HepG2 (cell line): Measurements from ENCODE around the gene ATRIP. TPM values are rescaled to one million over a fixed set of nuclear protein-coding genes. Genes with fewer than 3 reads are reported as not detected.
A peak's percentile ranks its signal among the peaks of the same experiment; 100 is the strongest.

Source experiments
- CEBPG ChIP-seq: IDR thresholded peaks from 2 replicates; pipeline ENCODE4 v1.6.1; 2016
- DPF2 ChIP-seq: sonication (generic); formaldehyde crosslinking; IDR thresholded peaks from 2 replicates; pipeline ENCODE4 v1.4.0; 2020; ENCODE audit warnings: mild to moderate bottlenecking, low read depth, missing genetic modification reagents, borderline replicate concordance
- HDAC6 ChIP-seq: fragments of 200-600 bp; sonication (generic); IDR thresholded peaks from 2 replicates; pipeline ENCODE4 v1.7.0; 2017; ENCODE audit warnings: mild to moderate bottlenecking, antibody characterized with exemption, low read length, low read depth
- JUNB ChIP-seq: sonication (generic); formaldehyde crosslinking; IDR thresholded peaks from 2 replicates; pipeline ENCODE4 v1.8.0; 2022; ENCODE audit warnings: missing genetic modification reagents, mild to moderate bottlenecking, borderline replicate concordance
- KLF11 ChIP-seq: IDR thresholded peaks from 2 replicates; pipeline ENCODE4 v1.6.1; 2016; ENCODE audit warnings: missing compliant biosample characterization
- MED1 ChIP-seq: sonication (generic); formaldehyde crosslinking; IDR thresholded peaks from 2 replicates; pipeline ENCODE4 v1.4.0; 2020; ENCODE audit warnings: missing genetic modification reagents
- MYC ChIP-seq: sonication (generic); formaldehyde crosslinking; IDR thresholded peaks from 2 replicates; pipeline ENCODE4 v1.9.0; 2021; ENCODE audit warnings: missing genetic modification reagents, borderline replicate concordance
- NFE2 ChIP-seq: sonication (generic); formaldehyde crosslinking; IDR thresholded peaks from 2 replicates; pipeline ENCODE4 v1.4.0; 2020; ENCODE audit warnings: missing genetic modification reagents
- NFIC ChIP-seq: IDR thresholded peaks from 2 replicates; pipeline ENCODE4 v1.6.1; 2012; ENCODE audit warnings: mild to moderate bottlenecking, low read length, inconsistent platforms
- PBX2 ChIP-seq: IDR thresholded peaks from 2 replicates; pipeline ENCODE4 v1.6.1; 2016; ENCODE audit warnings: control low read depth
- PBX3 ChIP-seq: sonication (generic); formaldehyde crosslinking; IDR thresholded peaks from 2 replicates; pipeline ENCODE4 v1.8.1; 2023; ENCODE audit warnings: missing genetic modification reagents, inconsistent platforms, borderline replicate concordance
- POLR2A ChIP-seq, 2 experiments: IDR thresholded peaks; 2 replicates each; pipeline ENCODE4 v1.6.1; 2011; ENCODE audit warnings: low read depth in 2 of 2, low read length in 2 of 2, mild to moderate bottlenecking in 1 of 2, moderate library complexity in 1 of 2; ENCODE audit not compliant: insufficient read depth in 1 of 2
- SMAD1 ChIP-seq: sonication (generic); formaldehyde crosslinking; IDR thresholded peaks from 2 replicates; pipeline ENCODE4 v1.4.0; 2020; ENCODE audit warnings: missing genetic modification reagents, low read depth, mild to moderate bottlenecking, borderline replicate concordance
- SMARCE1 ChIP-seq: fragments of 450-650 bp; IDR thresholded peaks from 2 replicates; pipeline ENCODE4 v1.6.1; 2017; ENCODE audit warnings: borderline replicate concordance
- SP4 ChIP-seq: sonication (generic); formaldehyde crosslinking; IDR thresholded peaks from 2 replicates; pipeline ENCODE4 v1.8.1; 2023; ENCODE audit warnings: mild to moderate bottlenecking, missing genetic modification reagents
- ZBTB7B ChIP-seq: sonication (generic); formaldehyde crosslinking; IDR thresholded peaks from 2 replicates; pipeline ENCODE4 v1.4.0; 2020; ENCODE audit warnings: missing genetic modification reagents
- ZMYM4 ChIP-seq: sonication (generic); formaldehyde crosslinking; IDR thresholded peaks from 2 replicates; pipeline ENCODE4 v1.8.1; 2023; ENCODE audit warnings: mild to moderate bottlenecking, missing genetic modification reagents
- ZNF101 ChIP-seq: sonication (generic); formaldehyde crosslinking; IDR thresholded peaks from 2 replicates; pipeline ENCODE4 v1.4.0; 2020; ENCODE audit warnings: mild to moderate bottlenecking, low read depth, missing genetic modification reagents, borderline replicate concordance
- ZNF24 ChIP-seq: fragments of 450-650 bp; IDR thresholded peaks from 2 replicates; pipeline ENCODE4 v1.6.1; 2017; ENCODE audit warnings: antibody characterized with exemption, mild to moderate bottlenecking
- ZNF354B ChIP-seq: sonication (generic); formaldehyde crosslinking; IDR thresholded peaks from 2 replicates; pipeline ENCODE4 v1.8.0; 2022; ENCODE audit warnings: mild to moderate bottlenecking, missing genetic modification reagents
- ZNF414 ChIP-seq: sonication (generic); formaldehyde crosslinking; IDR thresholded peaks from 2 replicates; pipeline ENCODE4 v1.5.0; 2020; ENCODE audit warnings: missing genetic modification reagents
- ZNF430 ChIP-seq: sonication (generic); formaldehyde crosslinking; IDR thresholded peaks from 2 replicates; pipeline ENCODE4 v1.9.0; 2021; ENCODE audit warnings: mild to moderate bottlenecking, missing genetic modification reagents
- ZNF431 ChIP-seq: sonication (generic); formaldehyde crosslinking; IDR thresholded peaks from 2 replicates; pipeline ENCODE4 v1.9.0; 2022; ENCODE audit warnings: missing genetic modification reagents, low read depth, mild to moderate bottlenecking, borderline replicate concordance
- ZNF562 ChIP-seq: sonication (generic); formaldehyde crosslinking; IDR thresholded peaks from 2 replicates; pipeline ENCODE4 v1.8.0; 2022; ENCODE audit warnings: missing genetic modification reagents, borderline replicate concordance
- ZNF710 ChIP-seq: sonication (generic); formaldehyde crosslinking; IDR thresholded peaks from 2 replicates; pipeline ENCODE4 v1.5.0; 2020; ENCODE audit warnings: mild to moderate bottlenecking, missing genetic modification reagents, borderline replicate concordance
- ZNF747 ChIP-seq: sonication (generic); formaldehyde crosslinking; IDR thresholded peaks from 2 replicates; pipeline ENCODE4 v1.8.1; 2023; ENCODE audit warnings: missing genetic modification reagents, mild to moderate bottlenecking, borderline replicate concordance
- ZNF780A ChIP-seq: sonication (generic); formaldehyde crosslinking; IDR thresholded peaks from 2 replicates; pipeline ENCODE4 v1.8.0; 2022; ENCODE audit warnings: mild to moderate bottlenecking, missing genetic modification reagents, moderate library complexity
- ZSCAN30 ChIP-seq: sonication (generic); formaldehyde crosslinking; IDR thresholded peaks from 2 replicates; pipeline ENCODE4 v1.5.0; 2020; ENCODE audit warnings: mild to moderate bottlenecking, missing genetic modification reagents
- polyA plus RNA-seq, 8 experiments: library from polyadenylated mRNA; depleted of rRNA in 3 of 8; stranded (reverse) in 7 of 8; unstranded in 1 of 8; fragments of >200 nt; fragmentation: Illumina TruSeq in 4 of 8; extraction: Trizol in 4 of 8; gene quantifications; 2 replicates each; pipeline versions ENCODE4 v1.2.1 to v1.2.3, GENCODE V29; 2011 to 2016; ENCODE audit warnings: low read depth in 4 of 8, missing spikeins in 1 of 8, mixed read lengths in 1 of 8; ENCODE audit not compliant: insufficient read depth in 1 of 8
- total RNA-seq, 5 experiments: library from RNA; depleted of rRNA; stranded (reverse); fragments of >200 nt; fragmentation: Illumina TruSeq; extraction: Trizol; gene quantifications; 2 replicates each; pipeline ENCODE4 v1.2.3, GENCODE V29; 2016; ENCODE audit warnings: low read depth in 1 of 5

ATRIP gene
- total and polyA plus RNA-seq, 2 of the 13 experiments (the other 11 are each of a cell fraction or from before 2014, with no cell fraction given) = 5.1 to 12.5 TPM

- TF ChIP-seq ZNF101 (CRISPR knock-in tag) (0 out of 2 replicates have a peak, but pooled peaks have one; percentile 26), JUNB (CRISPR knock-in tag) (no peak), ZNF354B (CRISPR knock-in tag) (no peak), SMARCE1 (no peak), NFE2 (CRISPR knock-in tag) (no peak), MYC (CRISPR knock-in tag) (no peak; the same call in 1 of the 2 replicates), DPF2 (CRISPR knock-in tag) (no peak), ZNF562 (CRISPR knock-in tag) (no peak), NFIC (no peak), ZNF780A (CRISPR knock-in tag) (no peak), MED1 (peak; percentile 54; the same call in 1 of the 2 replicates), CEBPG (CRISPR knock-in tag) (no peak), ZNF24 (no peak), HDAC6 (no peak), ZSCAN30 (CRISPR knock-in tag) (no peak), ZNF414 (CRISPR knock-in tag) (no peak), ZBTB7B (CRISPR knock-in tag) (peak; percentile 65; the same call in 1 of the 2 replicates), ZMYM4 (CRISPR knock-in tag) (peak; percentile 62), ZNF710 (CRISPR knock-in tag) (no peak), PBX3 (CRISPR knock-in tag) (no peak), ZNF431 (no peak), KLF11 (CRISPR knock-in tag) (no peak), PBX2 (CRISPR knock-in tag) (no peak), SMAD1 (CRISPR knock-in tag) (no peak), ZNF430 (no peak), ZNF747 (CRISPR knock-in tag) (no peak), SP4 (CRISPR knock-in tag) (no peak), POLR2A (IDR thresholded peaks at IDR 0.05; ENCODE audit: insufficient read depth in 1 of 2, low read depth in 2 of 2, low read length in 2 of 2) (no peak)
These were observed 10.6 kb upstream of the ATRIP start (continued) for GRCh38 chr3:48435774-48436476.
